ENCODE measurements around the gene EMP1. TPM values are rescaled to one million over a fixed set of nuclear protein-coding genes. Genes with fewer than 3 reads are reported as not detected.

The EMP1 gene
- total RNA-seq, 1 donor from 2014 or later: not detected

- CTCF ChIA-PET: interaction anchor here (1.2 kb wide), 1 partner anchor 13 kb away, joined by 3 read pairs; no protein-coding TSS in a partner anchor
Observed at GRCh38 chr12:13242936-13243335, 46.4 kb downstream of the EMP1 start.

GRCh38 chr12:13243516-13244070 is 47.1 kb downstream of the EMP1 start:
- TF ChIP-seq, protein P1, sequence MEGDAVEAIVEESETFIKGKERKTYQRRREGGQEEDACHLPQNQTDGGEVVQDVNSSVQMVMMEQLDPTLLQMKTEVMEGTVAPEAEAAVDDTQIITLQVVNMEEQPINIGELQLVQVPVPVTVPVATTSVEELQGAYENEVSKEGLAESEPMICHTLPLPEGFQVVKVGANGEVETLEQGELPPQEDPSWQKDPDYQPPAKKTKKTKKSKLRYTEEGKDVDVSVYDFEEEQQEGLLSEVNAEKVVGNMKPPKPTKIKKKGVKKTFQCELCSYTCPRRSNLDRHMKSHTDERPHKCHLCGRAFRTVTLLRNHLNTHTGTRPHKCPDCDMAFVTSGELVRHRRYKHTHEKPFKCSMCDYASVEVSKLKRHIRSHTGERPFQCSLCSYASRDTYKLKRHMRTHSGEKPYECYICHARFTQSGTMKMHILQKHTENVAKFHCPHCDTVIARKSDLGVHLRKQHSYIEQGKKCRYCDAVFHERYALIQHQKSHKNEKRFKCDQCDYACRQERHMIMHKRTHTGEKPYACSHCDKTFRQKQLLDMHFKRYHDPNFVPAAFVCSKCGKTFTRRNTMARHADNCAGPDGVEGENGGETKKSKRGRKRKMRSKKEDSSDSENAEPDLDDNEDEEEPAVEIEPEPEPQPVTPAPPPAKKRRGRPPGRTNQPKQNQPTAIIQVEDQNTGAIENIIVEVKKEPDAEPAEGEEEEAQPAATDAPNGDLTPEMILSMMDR (IDR thresholded peaks at IDR 0.05): no peak
- no peak overlapping the region for H3K27ac Mint-ChIP-seq
- H3K4me1 Mint-ChIP-seq: no peaks in the 10 kb centered on the region
- H3K27me3 Mint-ChIP-seq: peaks cover 21% of the 10 kb centered on the region
- ATAC-seq (ENCODE audit: low read depth) (no peak), DNase-seq (no peak)
- no peaks in the 10 kb centered on the region for H3K9me3 Mint-ChIP-seq
- no peak overlapping the region for H3K4me3 Mint-ChIP-seq
- CTCF ChIA-PET: interaction anchor here (1.2 kb wide), 1 partner anchor 12 kb away, joined by 3 read pairs; no protein-coding TSS in a partner anchor
- POLR2A ChIA-PET: no interaction called here
- intact Hi-C loops (cut with micrococcal nuclease): no loop called here
- H3K36me3 Mint-ChIP-seq (ENCODE audit: low read depth): no peaks in the 10 kb centered on the region

More at GRCh38 chr12:13242936-13243335, 46.4 kb downstream of the EMP1 start:
- TF ChIP-seq, protein P1 (IDR thresholded peaks at IDR 0.05): no peak
- intact Hi-C loops (cut with micrococcal nuclease): no loop called here
- no peak overlapping the region for H3K4me3 Mint-ChIP-seq
- POLR2A ChIA-PET: no interaction called here
- DNase-seq: no peak
- no peak overlapping the region for H3K27ac Mint-ChIP-seq
- peaks cover 17% of the 10 kb centered on the region for H3K27me3 Mint-ChIP-seq
- H3K4me1 Mint-ChIP-seq: no peaks in the 10 kb centered on the region
- H3K36me3 Mint-ChIP-seq (ENCODE audit: low read depth): no peaks in the 10 kb centered on the region
- ATAC-seq (ENCODE audit: low read depth): no peak
- H3K9me3 Mint-ChIP-seq: no peaks in the 10 kb centered on the region

- no peak for DNase-seq
- ChIA-PET POLR2A (no interaction called here), CTCF (no interaction called here)
- intact Hi-C loops (cut with micrococcal nuclease): no loop called here
- TF ChIP-seq, protein P1 (IDR thresholded peaks at IDR 0.05): no peak
- Mint-ChIP-seq H3K27me3 (peaks cover 24% of the 10 kb centered on the region), H3K4me1 (no peaks in the 10 kb centered on the region), H3K4me3 (no peak overlapping the region), H3K27ac (no peak overlapping the region), H3K36me3 (ENCODE audit: low read depth) (no peaks in the 10 kb centered on the region), H3K9me3 (no peaks in the 10 kb centered on the region)
- ATAC-seq (ENCODE audit: low read depth): no peak
Observed at GRCh38 chr12:13247596-13247995, 51.1 kb downstream of the EMP1 start.

DNA sequence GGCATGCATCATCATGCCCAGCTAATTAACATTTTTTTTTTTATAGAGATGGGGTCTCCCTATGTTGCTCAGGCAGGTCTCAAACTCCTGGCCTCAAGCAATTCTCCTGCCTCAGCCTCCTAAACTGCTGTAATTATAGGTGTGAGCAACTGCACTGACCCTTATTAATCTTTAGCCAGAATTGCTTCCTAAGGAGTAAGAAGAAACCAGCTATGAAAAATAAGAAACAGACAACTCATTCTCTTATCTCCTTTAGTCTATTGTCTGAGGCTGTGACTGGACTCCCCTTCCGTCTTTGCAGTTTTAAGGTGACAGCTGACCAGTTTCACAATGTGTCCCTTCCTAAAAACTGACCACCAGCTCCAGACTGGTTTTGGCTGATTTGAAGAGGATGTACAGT is 52.4 kb downstream of the EMP1 start:
- ChIA-PET CTCF (no interaction called here), POLR2A (no interaction called here)

GRCh38 chr12:13250416-13250815 is 53.9 kb downstream of the EMP1 start:
- CTCF ChIA-PET: no interaction called here
- H3K4me3 Mint-ChIP-seq: no peak overlapping the region
- no peak overlapping the region for H3K27ac Mint-ChIP-seq

More for the DNA sequence above, 52.4 kb downstream of the EMP1 start:
- H3K36me3 Mint-ChIP-seq (ENCODE audit: low read depth): no peaks in the 10 kb centered on the region
- no peak overlapping the region for H3K4me3 Mint-ChIP-seq
- peaks cover 18% of the 10 kb centered on the region for H3K27me3 Mint-ChIP-seq
- intact Hi-C loops (cut with micrococcal nuclease): no loop called here
- no peak for ATAC-seq (ENCODE audit: low read depth)
- H3K27ac Mint-ChIP-seq: no peak overlapping the region
- no peaks in the 10 kb centered on the region for H3K9me3 Mint-ChIP-seq
- TF ChIP-seq, protein P1 (IDR thresholded peaks at IDR 0.05): no peak
- no peaks in the 10 kb centered on the region for H3K4me1 Mint-ChIP-seq
- DNase-seq: no peak

More at GRCh38 chr12:13250416-13250815, 53.9 kb downstream of the EMP1 start:
- no peak for DNase-seq
- H3K9me3 Mint-ChIP-seq: no peaks in the 10 kb centered on the region
- POLR2A ChIA-PET: no interaction called here
- peaks cover 11% of the 10 kb centered on the region for H3K27me3 Mint-ChIP-seq
- TF ChIP-seq, protein P1 (IDR thresholded peaks at IDR 0.05): no peak
- ATAC-seq (ENCODE audit: low read depth): no peak
- H3K4me1 Mint-ChIP-seq: no peaks in the 10 kb centered on the region
- intact Hi-C loops (cut with micrococcal nuclease): no loop called here
- no peaks in the 10 kb centered on the region for H3K36me3 Mint-ChIP-seq (ENCODE audit: low read depth)
